Measurements from ENCODE around the gene UGGT2. TPM values are rescaled to one million over a fixed set of nuclear protein-coding genes. Genes with fewer than 3 reads are reported as not detected.

The UGGT2 gene
- total and polyA plus RNA-seq, 9 of the 15 experiments (the other 6 are each of a cell fraction or from before 2014, with no cell fraction given) = 3.5 to 24.5 (median 18.3) TPM

- no peak overlapping the region for H3K27ac ChIP-seq (ENCODE audit: extremely low read depth, low read depth, low read length)
- CTCF ChIA-PET (ENCODE audit: low intra/inter-chr PET ratio) = no interaction called here
- DNase-seq (ENCODE audit: extremely low read depth in 1 of 4, low spot score in 3 of 4) (peak in 2 of 4 experiments; percentile 5 to 8), ATAC-seq (no peak), FAIRE-seq (no peak)
- H3K27me3 ChIP-seq (ENCODE audit: control insufficient read depth in 2 of 2, insufficient read depth in 2 of 2, low read length in 2 of 2) = peaks cover 16 to 19% of the 10 kb centered on the region in 2 experiments
- no peak overlapping the region for H3K4me3 ChIP-seq
- BruUV-seq (replicated peaks) = no TSS peak
- H2AFZ ChIP-seq (ENCODE audit: low read depth, low read length) = no peak overlapping the region
- no peaks in the 10 kb centered on the region for H3K9me3 ChIP-seq (replicated peaks; ENCODE audit: control insufficient read depth, insufficient read depth, low read depth, low read length)
- no peak overlapping the region for H3K4me2 ChIP-seq (ENCODE audit: insufficient read depth, low read length)
- POLR2A ChIA-PET = no interaction called here
- intact Hi-C loops (cut with micrococcal nuclease) = no loop called here
- TF ChIP-seq PPARD (CRISPR knock-in tag; IDR thresholded peaks at IDR 0.05) (no peak), ZNF444 (CRISPR knock-in tag; IDR thresholded peaks at IDR 0.05) (no peak), ZNF408 (CRISPR knock-in tag; IDR thresholded peaks at IDR 0.05; ENCODE audit: low read depth) (no peak), RBM14 (IDR thresholded peaks at IDR 0.05; ENCODE audit: borderline replicate concordance, insufficient read depth, low read depth, low read length) (no peak), HNRNPK (IDR thresholded peaks at IDR 0.05; ENCODE audit: low read depth, low read length, poor library complexity, severe bottlenecking) (no peak), CHAMP1 (IDR thresholded peaks at IDR 0.05) (no peak), ZNF133 (CRISPR knock-in tag; IDR thresholded peaks at IDR 0.05) (no peak), KLF1 (tag; IDR thresholded peaks at IDR 0.05) (no peak), HDAC6 (IDR thresholded peaks at IDR 0.05; ENCODE audit: low read depth, low read length) (no peak), ZBED1 (IDR thresholded peaks at IDR 0.05) (no peak), HES1 (IDR thresholded peaks at IDR 0.05; ENCODE audit: low read depth) (no peak), ETV1 (tag; conservative IDR thresholded peaks at IDR 0.05; ENCODE audit: low read depth) (no peak), RBM17 (IDR thresholded peaks at IDR 0.05; ENCODE audit: borderline replicate concordance, low read depth, low read length) (no peak), STAT5B (CRISPR knock-in tag; IDR thresholded peaks at IDR 0.05) (no peak), KDM4B (IDR thresholded peaks at IDR 0.05; ENCODE audit: borderline replicate concordance in 2 of 2, low read depth in 1 of 2) (no peak), NR0B1 (IDR thresholded peaks at IDR 0.05; ENCODE audit: partially characterized antibody) (no peak)
- H4K20me1 ChIP-seq (replicated peaks; ENCODE audit: control insufficient read depth, insufficient read depth, low read length) = no peaks in the 10 kb centered on the region
- no peak overlapping the region for H3K9ac ChIP-seq (ENCODE audit: insufficient read depth in 1 of 2, low read depth in 2 of 2, low read length in 2 of 2)
- H3K9me1 ChIP-seq (ENCODE audit: control insufficient read depth, insufficient read depth, low read length) = no peaks in the 10 kb centered on the region
- no peaks in the 10 kb centered on the region for H3K79me2 ChIP-seq (ENCODE audit: control insufficient read depth, insufficient read depth, low read length)
- H3K4me1 ChIP-seq (replicated peaks in 1 of 2; ENCODE audit: control insufficient read depth in 2 of 2, insufficient read depth in 2 of 2, low read length in 2 of 2) = peaks cover 0 to 18% of the 10 kb centered on the region in 2 experiments; a peak in 2 of 5 replicates
- no peaks in the 10 kb centered on the region for H3K36me3 ChIP-seq (ENCODE audit: control insufficient read depth, insufficient read depth, low read length)
- in situ Hi-C loops (cut with MboI) = no loop called here
- 0% methylated on average over 2 of the region's 133 CpGs for WGBS (ENCODE audit: insufficient coverage, low coverage, missing lambda C conversion rate)
These were observed 37.3 kb upstream of the UGGT2 start for GRCh38 chr13:96090240-96091101.
